K562 (cell line): ENCODE data around the gene NRP1. TPM values are rescaled to one million over a fixed set of nuclear protein-coding genes. Genes with fewer than 3 reads are reported as not detected.

Source experiments
- ATAC-seq: fragments of 200-7000 bp; cut with Tn5 transposase; 3 replicates; pipeline ENCODE4 v1.9.1; 2020; ENCODE audit warnings: moderate library complexity
- BruUV-seq: library from RNA; stranded (reverse); fragments of 400-500 nt; replicated peaks from 2 replicates; lab custom pipeline; 2021; lab: Mats Ljungman, UMichigan
- CTCF ChIA-PET: fragments of 300-600 bp; formaldehyde crosslinking; extraction: SDS; loops from one replicate; lab custom pipeline; 2021; ENCODE audit warnings: low intra/inter-chr PET ratio; lab: Yijun Ruan, JAX
- POLR2A ChIA-PET: fragments of 300-600, 350-650 bp; sonication (Branson Sonifier 250); formaldehyde crosslinking; extraction: SDS; loops from one replicate; lab custom pipeline; 2021; ENCODE audit warnings: antibody characterized with exemption, inconsistent platforms; lab: Yijun Ruan, JAX
- DNase-seq, 4 experiments: peaks; one replicate each; pipeline versions ENCODE4 v3.0.0 to v3.0.0-alpha.2; 2011 to 2018; ENCODE audit warnings: low spot score in 3 of 4, mixed read lengths in 3 of 4; ENCODE audit errors: extremely low read depth in 1 of 4
- FAIRE-seq: peaks from 2 replicates; lab custom pipeline; 2011; peaks lifted over from hg19 to GRCh38; lab: Jason Lieb, UNC
- H2AFZ ChIP-seq: 2 replicates; pipeline ENCODE4 v1.6.0; 2011; ENCODE audit warnings: low read depth, low read length, control low read depth, inconsistent platforms
- H3K27ac ChIP-seq: fragments of 200-600 bp; 3 replicates; pipeline ENCODE4 v1.8.0; 2011; ENCODE audit warnings: low read depth, mild to moderate bottlenecking, control low read depth, inconsistent platforms, low read length, moderate library complexity, mixed read lengths; ENCODE audit errors: extremely low read depth
- H3K27me3 ChIP-seq, 2 experiments: fragments of 300-600 bp in 1 of 2; 2 replicates in 1 of 2; 3 replicates in 1 of 2; pipeline versions ENCODE4 v1.6.0 to v1.8.0; 2011; ENCODE audit warnings: inconsistent platforms in 2 of 2, low read length in 2 of 2, mild to moderate bottlenecking in 1 of 2, mixed read lengths in 1 of 2, moderate library complexity in 1 of 2; ENCODE audit not compliant: control insufficient read depth in 2 of 2, insufficient read depth in 2 of 2
- H3K36me3 ChIP-seq: fragments of 300-600 bp; 3 replicates; pipeline ENCODE4 v1.8.0; 2011; ENCODE audit warnings: mild to moderate bottlenecking, low read length, inconsistent platforms; ENCODE audit not compliant: control insufficient read depth, insufficient read depth
- H3K4me1 ChIP-seq, 2 experiments: fragments of 200-600 bp in 1 of 2; replicated peaks in 1 of 2; 2 replicates in 1 of 2; 3 replicates in 1 of 2; pipeline versions ENCODE4 v1.5.1 to v1.8.0; 2011; ENCODE audit warnings: inconsistent platforms in 2 of 2, low read length in 2 of 2, mild to moderate bottlenecking in 1 of 2, mixed read lengths in 1 of 2, moderate library complexity in 1 of 2; ENCODE audit not compliant: control insufficient read depth in 2 of 2, insufficient read depth in 2 of 2
- H3K4me2 ChIP-seq: 2 replicates; pipeline ENCODE4 v1.6.1; 2011; ENCODE audit warnings: low read length, control low read depth, inconsistent platforms, mixed read lengths; ENCODE audit not compliant: insufficient read depth
- H3K4me3 ChIP-seq: fragments of 200-600 bp; sonication (generic), shearing (Covaris generic); 2 replicates; pipeline ENCODE4 v1.5.1; 2016; ENCODE audit warnings: control low read depth, inconsistent platforms
- H3K79me2 ChIP-seq: fragments of 200-600 bp; 3 replicates; pipeline ENCODE4 v1.8.0; 2011; ENCODE audit warnings: low read length, inconsistent platforms; ENCODE audit not compliant: control insufficient read depth, insufficient read depth
- H3K9ac ChIP-seq, 2 experiments: 2 replicates each; pipeline versions ENCODE4 v1.6.0 to v1.6.1; 2011; ENCODE audit warnings: low read depth in 2 of 2, low read length in 2 of 2, control low read depth in 1 of 2, inconsistent platforms in 1 of 2, mild to moderate bottlenecking in 1 of 2, mixed read lengths in 1 of 2; ENCODE audit not compliant: insufficient read depth in 1 of 2
- H3K9me1 ChIP-seq: one replicate; pipeline ENCODE4 v1.6.0; 2011; ENCODE audit warnings: inconsistent platforms, mild to moderate bottlenecking, low read length, moderate library complexity; ENCODE audit not compliant: control insufficient read depth, insufficient read depth
- H3K9me3 ChIP-seq: replicated peaks from 2 replicates; pipeline ENCODE4 v1.5.1; 2011; ENCODE audit warnings: low read depth, low read length, inconsistent platforms; ENCODE audit not compliant: control insufficient read depth, insufficient read depth
- H4K20me1 ChIP-seq: replicated peaks from 2 replicates; pipeline ENCODE4 v1.6.1; 2011; ENCODE audit warnings: low read length, inconsistent platforms, mixed read lengths; ENCODE audit not compliant: control insufficient read depth, insufficient read depth
- BRD9 ChIP-seq: fragments of 450-650 bp; IDR thresholded peaks from 2 replicates; pipeline ENCODE4 v1.6.1; 2018; ENCODE audit warnings: low read depth; ENCODE audit not compliant: partially characterized antibody
- DACH1 ChIP-seq: fragments of 450-650 bp; IDR thresholded peaks from 2 replicates; pipeline ENCODE4 v1.6.1; 2018; ENCODE audit not compliant: partially characterized antibody
- ETV1 ChIP-seq: fragments of 450-650 bp; conservative IDR thresholded peaks from 2 replicates; pipeline ENCODE4 v1.6.1; 2016; ENCODE audit warnings: missing genetic modification characterization, control low read depth, low read depth, missing compliant biosample characterization
- FOXJ2 ChIP-seq: fragments of 200-800 bp; sonication (Bioruptor generic); IDR thresholded peaks from 2 replicates; pipeline ENCODE4 v1.6.1; 2016; ENCODE audit warnings: missing genetic modification characterization, missing compliant biosample characterization
- HDAC2 ChIP-seq: fragments of 450-650 bp; IDR thresholded peaks from 2 replicates; pipeline ENCODE4 v1.6.1; 2016; ENCODE audit warnings: mild to moderate bottlenecking
- MCM2 ChIP-seq: fragments of 450-650 bp; IDR thresholded peaks from 2 replicates; pipeline ENCODE4 v1.6.1; 2017; ENCODE audit warnings: low read depth, mild to moderate bottlenecking
- RBM14 ChIP-seq: fragments of 200-400 bp; formaldehyde crosslinking; IDR thresholded peaks from 2 replicates; pipeline ENCODE4 v1.6.1; 2018; ENCODE audit warnings: low read depth, mild to moderate bottlenecking, low read length, moderate library complexity, borderline replicate concordance; ENCODE audit not compliant: insufficient read depth
- RCOR1 ChIP-seq, 2 experiments: IDR thresholded peaks; 2 replicates each; pipeline ENCODE4 v1.6.1; 2012; ENCODE audit warnings: low read depth in 2 of 2, low read length in 2 of 2, borderline replicate concordance in 1 of 2, improper control_type of control experiment in 1 of 2
- ZC3H8 ChIP-seq: fragments of 450-650 bp; IDR thresholded peaks from 2 replicates; pipeline ENCODE4 v1.6.1; 2017
- WGBS: fragments of 100-300 bp; shearing (Covaris generic); methylation state at CpG from one replicate; pipeline ENCODE4 v1.1.6; 2016; ENCODE audit warnings: low coverage, mixed read lengths; ENCODE audit not compliant: insufficient coverage; ENCODE audit errors: missing lambda C conversion rate; 5-methylcytosine and 5-hydroxymethylcytosine counted together
- in situ Hi-C: fragments of 300-500 bp; cut with MboI; formaldehyde crosslinking; loops from 4 replicates; pipeline ENCODE4 v1.15.0; 2018; ENCODE audit warnings: inconsistent platforms, mixed read lengths
- intact Hi-C: fragments of 100-400 bp; cut with micrococcal nuclease; formaldehyde crosslinking; loops from 2 replicates; pipeline ENCODE4 v1.14.2; 2022
- polyA plus RNA-seq, 8 experiments: library from polyadenylated mRNA; depleted of rRNA in 4 of 8; stranded (reverse) in 5 of 8; unstranded in 3 of 8; fragments of >200 nt; fragmentation: Nextera tagmentation in 2 of 8; fragmentation: Illumina TruSeq in 1 of 8; extraction: Ambion mirVana in 2 of 8; extraction: Trizol in 1 of 8; gene quantifications; 2 replicates each; pipeline versions ENCODE4 v1.2.1 to v1.2.3, GENCODE V29; 2011 to 2014; ENCODE audit warnings: inconsistent platforms in 1 of 8, missing spikeins in 1 of 8
- total RNA-seq, 7 experiments: library from RNA; depleted of rRNA in 6 of 7; stranded (reverse); fragments of >200 nt in 6 of 7; fragmentation: Illumina TruSeq in 2 of 7; extraction: Trizol in 2 of 7; gene quantifications; 2 replicates each; pipeline versions ENCODE4 v1.2.1 to v1.2.3, GENCODE V29; 2011 to 2021; ENCODE audit warnings: low replicate concordance in 1 of 7
- TF ChIP-seq, protein P1 (sequence below): fragments of 450-650 bp; formaldehyde crosslinking; conservative IDR thresholded peaks from 2 replicates; pipeline ENCODE4 v1.4.0; 2022; ENCODE audit warnings: mild to moderate bottlenecking, missing genetic modification characterization
- TF ChIP-seq, protein P2 (sequence below), 2 experiments: fragments of 450-650 bp in 1 of 2; sonication (generic) in 1 of 2; formaldehyde crosslinking; conservative IDR thresholded peaks; 2 replicates each; pipeline versions ENCODE4 v1.4.0 to v1.8.1; 2020 to 2022; ENCODE audit warnings: mild to moderate bottlenecking in 1 of 2, missing genetic modification reagents in 1 of 2
- TF ChIP-seq, protein P3 (sequence below): fragments of 250-450 bp; sonication (Bioruptor Pico); IDR thresholded peaks from 2 replicates; pipeline ENCODE4 v1.4.0; 2020; ENCODE audit warnings: mild to moderate bottlenecking, moderate library complexity, borderline replicate concordance

Gene NRP1
- total and polyA plus RNA-seq, 9 of the 15 experiments (the other 6 are each of a cell fraction or from before 2014, with no cell fraction given): 0.01 to 0.38 (median 0.04) TPM; not detected in 5

DNA sequence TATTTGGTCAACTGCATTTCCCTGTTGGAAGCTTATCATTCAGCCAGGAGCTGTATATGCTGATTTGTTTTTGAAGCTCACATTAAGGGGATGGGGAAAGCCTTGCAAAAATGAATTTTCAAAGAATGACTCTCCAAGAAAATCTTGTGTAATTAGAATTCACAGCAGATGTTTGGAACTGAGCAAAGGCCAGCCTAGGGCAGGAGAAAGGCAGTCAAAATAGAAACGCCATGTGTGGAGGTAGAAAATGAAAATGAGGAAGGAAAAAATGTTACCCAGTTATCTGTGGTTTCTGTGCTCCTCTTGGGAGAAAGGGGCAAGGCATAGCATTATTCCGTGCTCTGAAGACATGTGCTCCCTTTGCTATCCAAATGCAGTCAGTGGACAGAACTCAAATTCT is 93.5 kb downstream of the NRP1 start:
- Histone ChIP-seq H3K27ac (no peak overlapping the region), H3K36me3 (no peaks in the 10 kb centered on the region), H3K4me2 (no peak overlapping the region), H3K4me3 (no peak overlapping the region), H4K20me1 (no peaks in the 10 kb centered on the region), H3K9me1 (no peaks in the 10 kb centered on the region), H3K4me1 (no peaks in the 10 kb centered on the region), H3K9me3 (no peaks in the 10 kb centered on the region), H2AFZ (no peak overlapping the region), H3K9ac (no peak overlapping the region), H3K79me2 (no peaks in the 10 kb centered on the region), H3K27me3 (0 out of 5 replicates have a peak, but pooled peaks cover 0 to 2% of the 10 kb centered on the region in 2 experiments)
- CTCF ChIA-PET: no interaction called here
- in situ Hi-C loops (no loop called here), intact Hi-C loops (no loop called here)
- TF ChIP-seq FOXJ2 (tag) (no peak), RBM14 (no peak), HDAC2 (no peak)
- TF ChIP-seq, protein P1, sequence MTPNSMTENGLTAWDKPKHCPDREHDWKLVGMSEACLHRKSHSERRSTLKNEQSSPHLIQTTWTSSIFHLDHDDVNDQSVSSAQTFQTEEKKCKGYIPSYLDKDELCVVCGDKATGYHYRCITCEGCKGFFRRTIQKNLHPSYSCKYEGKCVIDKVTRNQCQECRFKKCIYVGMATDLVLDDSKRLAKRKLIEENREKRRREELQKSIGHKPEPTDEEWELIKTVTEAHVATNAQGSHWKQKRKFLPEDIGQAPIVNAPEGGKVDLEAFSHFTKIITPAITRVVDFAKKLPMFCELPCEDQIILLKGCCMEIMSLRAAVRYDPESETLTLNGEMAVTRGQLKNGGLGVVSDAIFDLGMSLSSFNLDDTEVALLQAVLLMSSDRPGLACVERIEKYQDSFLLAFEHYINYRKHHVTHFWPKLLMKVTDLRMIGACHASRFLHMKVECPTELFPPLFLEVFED (CRISPR knock-in tag): no peak
- DNase-seq (no peak), FAIRE-seq (no peak), ATAC-seq (no peak)
- no TSS peak for BruUV-seq
- POLR2A ChIA-PET: no interaction called here
- WGBS: 0% methylated on average over 2 of the region's 2 CpGs

DNA sequence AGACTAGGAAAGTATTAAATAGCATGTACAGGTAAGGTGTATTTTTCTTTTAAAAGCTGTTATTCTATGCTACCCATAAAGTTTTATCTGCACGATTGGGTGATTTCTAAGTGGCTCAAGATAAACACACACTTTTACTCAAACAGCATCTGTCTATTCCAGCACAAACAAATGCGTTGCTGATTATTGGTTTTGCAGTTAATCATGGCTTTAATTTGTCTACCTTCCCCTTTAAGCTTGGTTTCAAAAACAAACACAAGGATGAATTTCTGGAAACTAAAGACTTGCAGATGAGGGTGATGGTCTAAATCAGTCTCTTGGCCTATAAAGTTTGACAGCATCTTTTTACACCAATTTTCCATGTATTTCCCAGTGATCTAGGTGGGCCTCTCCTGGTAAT is 94.2 kb downstream of the NRP1 start:
- no peaks in the 10 kb centered on the region for H4K20me1 ChIP-seq
- FAIRE-seq: no peak
- WGBS: 0% methylated on average over 2 of the region's 2 CpGs
- TF ChIP-seq, protein P2, sequence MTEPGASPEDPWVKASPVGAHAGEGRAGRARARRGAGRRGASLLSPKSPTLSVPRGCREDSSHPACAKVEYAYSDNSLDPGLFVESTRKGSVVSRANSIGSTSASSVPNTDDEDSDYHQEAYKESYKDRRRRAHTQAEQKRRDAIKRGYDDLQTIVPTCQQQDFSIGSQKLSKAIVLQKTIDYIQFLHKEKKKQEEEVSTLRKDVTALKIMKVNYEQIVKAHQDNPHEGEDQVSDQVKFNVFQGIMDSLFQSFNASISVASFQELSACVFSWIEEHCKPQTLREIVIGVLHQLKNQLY (CRISPR knock-in tag; conservative IDR thresholded peaks at IDR 0.05): no peak
- no peak for TF ChIP-seq BRD9
- TF ChIP-seq MCM2: no peak
- no peak for TF ChIP-seq ETV1 (tag)
- no peak for TF ChIP-seq ZC3H8
- TF ChIP-seq, protein P3, sequence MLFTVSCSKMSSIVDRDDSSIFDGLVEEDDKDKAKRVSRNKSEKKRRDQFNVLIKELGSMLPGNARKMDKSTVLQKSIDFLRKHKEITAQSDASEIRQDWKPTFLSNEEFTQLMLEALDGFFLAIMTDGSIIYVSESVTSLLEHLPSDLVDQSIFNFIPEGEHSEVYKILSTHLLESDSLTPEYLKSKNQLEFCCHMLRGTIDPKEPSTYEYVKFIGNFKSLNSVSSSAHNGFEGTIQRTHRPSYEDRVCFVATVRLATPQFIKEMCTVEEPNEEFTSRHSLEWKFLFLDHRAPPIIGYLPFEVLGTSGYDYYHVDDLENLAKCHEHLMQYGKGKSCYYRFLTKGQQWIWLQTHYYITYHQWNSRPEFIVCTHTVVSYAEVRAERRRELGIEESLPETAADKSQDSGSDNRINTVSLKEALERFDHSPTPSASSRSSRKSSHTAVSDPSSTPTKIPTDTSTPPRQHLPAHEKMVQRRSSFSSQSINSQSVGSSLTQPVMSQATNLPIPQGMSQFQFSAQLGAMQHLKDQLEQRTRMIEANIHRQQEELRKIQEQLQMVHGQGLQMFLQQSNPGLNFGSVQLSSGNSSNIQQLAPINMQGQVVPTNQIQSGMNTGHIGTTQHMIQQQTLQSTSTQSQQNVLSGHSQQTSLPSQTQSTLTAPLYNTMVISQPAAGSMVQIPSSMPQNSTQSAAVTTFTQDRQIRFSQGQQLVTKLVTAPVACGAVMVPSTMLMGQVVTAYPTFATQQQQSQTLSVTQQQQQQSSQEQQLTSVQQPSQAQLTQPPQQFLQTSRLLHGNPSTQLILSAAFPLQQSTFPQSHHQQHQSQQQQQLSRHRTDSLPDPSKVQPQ (CRISPR knock-in tag): no peak
- TF ChIP-seq DACH1: no peak
- TF ChIP-seq RCOR1 (IDR thresholded peaks at IDR 0.05; ENCODE audit: borderline replicate concordance in 1 of 2, low read depth in 2 of 2, low read length in 2 of 2): no peak

More for the DNA sequence above, 94.2 kb downstream of the NRP1 start:
- ATAC-seq (no peak), DNase-seq (no peak)
- Histone ChIP-seq H3K27me3 (peaks cover 0 to 2% of the 10 kb centered on the region in 2 experiments; a peak in 1 of 5 replicates), H3K4me3 (no peak overlapping the region), H3K9ac (no peak overlapping the region), H3K4me2 (no peak overlapping the region), H3K27ac (no peak overlapping the region), H3K79me2 (no peaks in the 10 kb centered on the region), H3K36me3 (no peaks in the 10 kb centered on the region), H3K9me3 (no peaks in the 10 kb centered on the region), H3K4me1 (no peaks in the 10 kb centered on the region), H2AFZ (no peak overlapping the region), H3K9me1 (no peaks in the 10 kb centered on the region)
- BruUV-seq: no TSS peak
- intact Hi-C loops: no loop called here
- CTCF ChIA-PET: no interaction called here
- POLR2A ChIA-PET: no interaction called here
- in situ Hi-C loops: no loop called here
